Measurements from ENCODE around the gene ARL10.
A peak's percentile ranks its signal among the peaks of the same experiment; 100 is the strongest.
"Not testable (repeated sequence)": the region's sequence is repeated elsewhere in the genome, so short reads cannot be mapped to it uniquely, and the experiment has no call there.

Gene ARL10

DNA sequence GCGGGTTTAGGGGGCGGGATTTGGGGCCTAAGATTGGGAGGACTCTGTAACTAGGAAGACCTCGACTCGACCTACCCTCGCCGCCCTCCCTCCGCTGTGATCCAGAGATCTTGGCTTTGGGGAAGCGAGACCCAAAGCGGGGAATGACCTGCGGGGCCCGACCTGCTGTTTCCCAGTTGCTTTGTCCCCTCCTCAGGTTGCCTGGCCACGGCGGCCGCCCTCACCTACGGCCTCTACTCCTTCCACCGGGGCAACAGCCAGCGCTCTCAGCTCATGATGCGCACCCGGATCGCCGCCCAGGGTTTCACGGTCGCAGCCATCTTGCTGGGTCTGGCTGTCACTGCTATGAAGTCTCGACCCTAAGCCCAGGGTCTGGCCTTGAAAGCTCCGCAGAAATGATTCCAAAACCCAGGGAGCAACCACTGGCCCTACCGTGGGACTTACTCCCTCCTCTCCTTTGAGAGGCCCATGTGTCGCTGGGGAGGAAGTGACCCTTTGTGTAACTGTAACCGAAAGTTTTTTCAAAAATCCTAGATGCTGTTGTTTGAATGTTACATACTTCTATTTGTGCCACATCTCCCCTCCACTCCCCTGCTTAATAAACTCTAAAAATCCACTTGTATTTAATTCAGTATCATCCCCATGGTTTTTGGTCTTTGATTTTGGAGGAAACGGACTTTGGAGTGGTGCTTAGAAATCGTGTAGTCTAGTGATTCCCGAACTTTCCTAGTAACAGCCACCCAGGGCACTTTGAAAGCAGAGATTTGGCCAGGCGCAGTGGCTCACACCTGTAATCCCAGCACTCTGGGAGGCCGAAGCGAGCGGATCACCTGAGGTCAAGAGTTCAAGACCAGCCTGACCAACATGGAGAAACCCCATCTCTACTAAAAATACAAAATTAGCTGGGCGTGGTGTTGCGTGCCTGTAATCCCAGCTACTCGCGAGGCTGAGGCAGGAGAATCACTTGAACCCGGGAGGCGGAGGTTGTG lies 24.1 kb downstream of the ARL10 start:
- no peak for DNase-seq

DNA sequence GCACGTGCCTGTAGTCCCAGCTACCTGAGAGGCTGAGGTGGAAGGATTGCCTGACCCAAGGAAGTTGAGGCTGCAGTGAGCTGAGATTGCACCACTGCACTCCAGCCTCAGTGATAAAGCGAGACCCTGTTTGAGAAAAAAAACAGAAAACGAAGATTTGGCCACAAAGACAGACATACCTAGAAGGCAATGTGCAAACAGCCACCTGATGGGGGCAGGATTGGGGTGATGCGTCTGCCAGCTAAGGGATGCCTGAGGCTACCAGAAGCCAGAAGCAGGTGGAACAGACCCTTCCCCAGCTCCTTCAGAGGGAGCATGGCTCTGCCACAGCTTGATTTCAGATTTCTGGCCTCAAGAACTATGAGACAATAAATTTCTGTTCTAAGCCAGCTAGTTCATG lies 26.2 kb downstream of the ARL10 start:
- DNase-seq, result no peak

DNA sequence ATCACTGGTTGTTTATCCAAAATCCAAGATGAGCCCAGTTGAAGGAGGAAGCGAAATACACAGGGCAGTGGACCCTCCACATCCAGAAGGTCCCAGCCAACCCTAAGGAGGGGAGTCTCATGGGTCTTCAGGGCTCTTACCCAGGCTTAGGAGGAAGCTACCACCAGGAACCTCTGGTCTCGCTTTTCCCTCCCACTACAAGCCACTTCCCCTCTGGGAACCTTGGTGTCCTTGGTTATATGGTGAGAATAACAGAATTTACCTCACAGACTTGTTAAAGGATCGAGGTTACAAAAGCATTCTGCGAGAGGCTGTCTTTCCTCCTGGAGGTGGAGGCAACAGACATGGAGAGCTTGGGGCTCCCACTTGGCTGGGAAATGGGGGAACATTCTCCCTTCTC lies 26.7 kb downstream of the ARL10 start:
- no peak for DNase-seq

DNA sequence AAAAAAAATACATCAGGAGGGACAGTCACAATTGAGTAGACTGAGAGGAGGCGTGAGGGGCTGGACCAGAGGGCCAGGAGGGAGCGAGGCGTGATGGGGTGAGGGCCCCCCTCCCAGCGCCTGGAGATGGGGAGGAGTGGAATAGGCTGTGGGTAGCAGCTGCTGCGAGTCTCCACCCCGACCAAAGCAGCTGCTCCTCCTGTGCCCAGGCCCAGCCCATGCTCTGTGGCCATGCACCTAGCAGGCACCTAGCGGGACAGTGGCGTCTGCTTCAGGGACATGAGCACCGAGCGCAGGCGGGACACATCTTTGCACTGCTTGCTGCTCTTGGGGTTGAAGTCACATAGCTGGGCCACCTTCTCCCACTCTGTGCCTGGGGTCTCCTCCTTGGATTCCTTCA lies 27.2 kb downstream of the ARL10 start:
- no peak for DNase-seq

DNA sequence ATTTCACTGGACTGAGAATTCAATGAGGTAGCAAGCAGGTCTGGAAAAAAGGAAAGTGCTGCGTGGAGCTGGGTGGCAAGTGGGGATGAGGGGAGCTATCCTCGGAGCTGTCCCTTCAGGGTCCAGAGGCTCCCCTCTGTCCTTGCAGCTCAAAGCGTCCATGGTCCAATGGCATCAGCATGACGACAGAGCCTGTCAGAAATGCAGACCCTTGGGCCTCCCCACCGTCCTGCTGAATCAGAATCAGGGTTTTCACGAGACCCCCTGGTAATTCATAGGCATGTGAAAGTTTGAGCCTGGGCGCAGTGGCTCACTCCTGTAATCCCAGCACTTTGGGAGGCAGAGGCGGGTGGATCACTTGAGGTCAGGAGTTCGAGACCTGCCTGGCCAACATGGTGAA lies 28.8 kb downstream of the ARL10 start:
- DNase-seq, result no peak

DNA sequence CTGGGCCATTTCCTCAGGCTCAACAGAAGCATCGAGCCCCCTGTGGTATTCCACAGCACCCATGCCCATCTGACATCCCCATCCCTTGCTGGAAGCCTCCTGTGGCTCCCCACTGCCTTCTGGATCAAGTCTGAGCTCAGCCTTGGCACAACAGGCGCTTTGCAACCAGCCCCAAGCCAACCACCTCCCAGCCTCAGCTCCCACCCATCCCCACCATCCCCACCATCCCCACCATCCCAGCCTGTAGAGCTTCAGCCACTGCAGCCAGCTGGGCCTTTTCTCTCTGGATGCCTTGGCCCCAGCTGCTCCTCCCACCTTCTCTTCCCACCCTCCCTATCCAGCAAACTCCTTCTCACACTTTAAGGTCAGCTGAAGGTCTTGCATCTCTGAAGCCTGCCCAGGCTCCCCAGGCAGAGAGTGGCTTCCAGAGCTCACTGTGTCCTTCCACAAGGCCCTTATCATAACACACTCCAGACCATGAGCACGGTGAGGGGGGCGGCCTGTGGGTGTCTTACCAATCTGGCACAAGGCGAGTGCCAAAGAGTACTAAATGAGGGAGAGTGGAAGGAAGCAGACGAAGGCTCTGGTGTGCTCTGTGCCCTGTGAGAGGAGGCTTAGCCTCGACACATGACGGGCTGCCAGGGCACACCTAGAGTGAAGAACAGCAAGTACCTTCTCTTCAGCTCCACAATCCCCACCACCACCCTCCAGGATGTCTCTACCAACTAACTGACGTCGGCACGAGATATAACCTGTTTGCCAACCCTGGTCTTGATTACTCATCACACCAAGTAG lies 29.8 kb downstream of the ARL10 start:
- DNase-seq, result no peak

DNA sequence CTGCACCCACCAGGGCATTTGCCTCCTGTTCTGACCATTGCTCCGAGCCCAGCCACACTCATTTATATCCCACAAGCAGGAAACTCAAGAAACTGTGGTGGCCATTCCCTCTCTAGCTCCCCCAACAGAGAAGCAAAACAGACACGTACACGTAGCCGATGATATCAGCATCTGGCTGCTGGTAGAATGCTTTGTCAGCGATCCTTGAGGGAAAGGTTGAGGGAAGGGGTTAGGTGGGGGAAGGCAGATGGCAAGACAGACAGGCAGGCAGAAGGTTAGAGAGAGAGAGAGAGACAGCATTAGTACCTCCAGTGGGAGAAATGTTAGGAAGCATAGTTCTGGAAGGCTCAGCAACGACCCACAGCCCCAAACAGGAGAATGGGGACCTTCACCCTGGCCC lies 31.0 kb downstream of the ARL10 start:
- peak; percentile 75 for DNase-seq

DNA sequence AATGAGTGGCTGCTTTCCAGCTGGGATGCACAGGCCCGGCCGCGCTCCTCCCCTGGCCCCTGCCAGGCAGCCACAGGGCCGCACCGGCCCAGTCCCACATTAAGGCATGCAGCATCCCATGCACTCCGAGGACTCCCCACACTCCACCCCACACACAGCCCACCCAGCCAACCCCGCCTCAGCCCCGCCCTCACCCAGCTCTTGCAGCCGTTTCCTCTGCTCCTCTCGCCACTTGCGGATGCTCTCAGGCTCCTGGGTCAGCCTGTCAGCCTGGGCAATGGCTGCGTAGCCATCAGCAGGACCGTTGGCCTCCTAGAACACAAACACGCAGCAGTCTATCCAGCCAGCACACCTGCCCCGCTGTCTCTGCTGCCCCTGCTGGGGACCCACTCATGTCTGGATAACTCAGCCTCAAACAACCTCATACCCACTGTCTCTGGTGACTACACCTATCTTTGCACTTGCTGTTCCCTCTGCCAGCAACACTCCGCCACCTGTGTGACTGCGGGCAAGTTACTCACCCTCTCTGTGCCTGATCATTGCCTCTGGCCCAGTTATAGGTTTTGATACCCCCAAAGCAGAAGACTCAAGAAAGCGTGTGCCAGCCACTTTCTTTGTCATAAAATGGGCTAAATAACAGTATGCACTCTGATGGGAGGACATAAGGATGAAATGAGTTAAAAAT lies 32.6 kb downstream of the ARL10 start:
- DNase-seq, result no peak

DNA sequence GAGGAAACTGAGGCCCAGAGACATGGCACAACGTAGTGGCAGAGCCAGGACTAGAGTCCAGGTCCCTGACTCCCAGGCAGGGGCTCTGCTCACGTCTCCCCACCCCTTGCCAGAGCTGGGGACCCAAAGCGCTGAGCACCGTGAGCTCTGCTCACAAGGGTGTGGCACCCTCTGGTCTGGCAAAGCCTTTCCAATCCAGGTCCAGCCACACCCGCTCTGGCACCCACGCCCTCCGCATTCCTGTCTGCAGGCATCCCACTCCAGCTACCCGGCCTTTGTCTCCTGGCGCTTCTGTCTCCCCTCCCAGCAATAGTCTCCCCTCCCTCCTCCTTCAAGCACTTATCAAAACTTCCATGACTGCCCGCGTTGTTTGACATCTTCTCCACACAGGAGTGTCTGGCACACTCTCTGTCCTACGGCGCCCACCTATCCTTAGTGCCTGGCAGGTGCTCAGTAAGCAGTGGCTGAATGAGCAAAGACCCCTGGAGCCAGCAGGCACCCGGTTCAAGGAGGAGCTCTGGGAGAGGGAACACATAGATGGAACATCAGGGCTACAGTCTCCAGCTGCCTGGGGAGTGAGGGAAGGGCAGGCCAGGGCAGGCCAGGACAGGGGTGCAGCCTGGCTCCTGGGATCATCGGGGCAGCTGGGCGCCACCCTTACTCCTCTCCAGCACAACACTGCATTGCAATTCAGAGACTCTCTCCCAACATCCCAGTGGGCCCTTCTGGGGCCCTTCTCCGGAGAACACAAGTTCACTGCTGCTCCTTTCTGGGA lies 35.3 kb downstream of the ARL10 start:
- no peak for DNase-seq

DNA sequence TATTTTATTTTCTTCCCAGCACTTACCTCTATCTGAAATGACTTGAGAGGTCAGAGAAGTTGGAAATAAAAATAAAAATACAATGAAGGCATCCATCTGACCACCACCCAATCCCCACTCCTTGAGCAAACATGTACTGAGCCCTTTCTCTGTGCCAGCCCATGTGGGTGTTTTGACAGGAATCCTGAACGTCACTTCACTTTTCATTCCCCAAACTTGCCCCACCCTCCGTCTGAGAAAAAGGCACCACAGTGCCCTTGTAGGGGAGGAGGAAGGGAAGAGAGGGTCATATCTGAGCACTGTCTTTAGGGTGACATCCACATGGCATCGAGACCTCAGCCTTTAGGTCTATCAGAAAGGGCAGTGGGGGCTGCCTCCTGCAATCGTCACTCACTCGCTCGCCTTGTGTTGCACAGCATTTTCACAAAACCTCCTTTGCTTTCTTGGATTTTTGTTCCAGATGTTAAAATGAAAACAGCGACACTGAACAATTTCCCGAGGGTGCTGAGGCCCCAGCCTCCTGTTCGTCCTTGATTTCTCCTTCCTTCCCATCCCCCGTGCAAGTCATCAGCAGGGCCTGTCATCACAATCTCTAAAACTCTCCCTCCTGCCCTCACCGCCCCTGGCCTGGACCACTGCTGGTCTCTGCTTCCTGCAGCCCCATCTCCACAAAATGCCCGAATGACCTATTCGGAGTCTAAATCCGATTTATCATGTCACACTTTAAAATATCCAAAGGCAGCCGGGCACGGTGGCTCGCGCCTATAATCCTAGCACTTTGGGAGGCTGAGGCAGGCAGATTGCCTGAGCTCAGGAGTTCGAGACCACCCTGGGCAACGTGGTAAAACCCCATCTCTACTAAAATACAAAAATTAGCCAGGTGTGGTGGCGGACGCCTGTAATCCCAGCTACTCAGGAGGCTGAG lies 36.3 kb downstream of the ARL10 start:
- DNase-seq, result no peak

DNA sequence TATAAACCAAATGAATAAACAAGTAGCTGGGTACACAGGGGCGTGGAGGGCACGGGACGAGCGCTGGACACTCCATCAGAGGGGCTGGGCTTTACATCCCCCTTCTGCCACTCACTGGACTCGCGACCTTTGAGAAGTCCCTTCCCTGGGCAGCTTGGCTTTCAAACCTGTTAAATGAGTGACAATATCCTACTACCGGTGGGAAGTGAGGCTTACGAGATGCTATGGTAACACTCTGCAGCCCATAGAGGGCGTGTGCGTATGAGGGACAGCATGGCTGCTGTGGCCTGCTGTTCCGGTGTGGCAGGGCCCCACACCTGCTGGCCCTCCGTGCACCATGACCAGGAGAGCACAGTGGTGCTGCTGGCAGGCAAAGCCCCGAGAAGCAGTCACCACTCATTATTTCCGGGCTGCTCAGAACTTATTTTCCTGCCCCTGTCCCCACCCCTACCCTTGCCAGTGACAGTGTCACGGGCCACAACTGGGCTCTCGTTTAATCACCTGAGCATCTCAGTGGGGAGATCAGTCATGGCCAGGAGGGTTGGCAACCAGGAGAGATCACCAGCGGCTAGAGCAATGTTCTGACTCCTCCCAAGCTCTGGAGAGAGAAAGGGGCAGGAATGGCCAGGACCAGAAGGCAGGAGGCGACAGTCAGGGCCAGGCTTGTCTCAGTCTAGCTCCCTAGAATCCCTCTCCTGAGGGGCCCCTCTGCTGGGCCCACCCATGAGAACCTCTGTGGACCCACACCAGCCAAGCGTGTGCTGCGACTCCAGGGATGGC lies 40.6 kb downstream of the ARL10 start:
- DNase-seq, result peak; percentile 6

DNA sequence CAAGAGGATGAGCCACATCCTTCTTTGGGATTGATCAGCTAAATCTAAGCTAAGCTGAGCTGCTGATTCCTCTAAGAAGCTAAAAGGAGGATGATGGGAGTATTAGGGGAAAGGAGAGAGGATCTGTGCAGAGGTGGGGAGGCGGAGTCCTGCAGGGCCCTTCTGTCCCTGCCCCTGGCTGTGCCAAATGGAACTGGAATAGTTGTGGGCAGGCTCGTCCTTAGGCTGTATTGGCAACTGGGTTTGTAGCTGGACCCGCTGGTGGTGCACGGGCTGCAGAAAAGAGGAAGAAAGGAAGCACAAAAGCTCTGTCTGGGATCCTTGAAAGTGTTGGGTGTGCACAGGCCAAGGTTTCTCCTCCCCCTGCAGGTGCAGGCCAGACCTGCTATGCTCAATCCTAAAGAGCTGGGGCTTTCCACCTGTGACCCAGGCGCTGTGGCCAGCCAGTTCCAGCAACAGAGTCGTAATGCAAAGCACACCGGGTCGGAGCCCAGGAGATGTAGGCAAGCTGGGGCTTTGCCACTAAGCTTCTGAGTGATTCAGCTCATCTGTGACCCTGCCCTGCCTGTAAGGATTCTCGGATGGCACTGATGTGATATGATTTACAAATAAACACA lies 41.3 kb downstream of the ARL10 start:
- DNase-seq, result peak; percentile 82

DNA sequence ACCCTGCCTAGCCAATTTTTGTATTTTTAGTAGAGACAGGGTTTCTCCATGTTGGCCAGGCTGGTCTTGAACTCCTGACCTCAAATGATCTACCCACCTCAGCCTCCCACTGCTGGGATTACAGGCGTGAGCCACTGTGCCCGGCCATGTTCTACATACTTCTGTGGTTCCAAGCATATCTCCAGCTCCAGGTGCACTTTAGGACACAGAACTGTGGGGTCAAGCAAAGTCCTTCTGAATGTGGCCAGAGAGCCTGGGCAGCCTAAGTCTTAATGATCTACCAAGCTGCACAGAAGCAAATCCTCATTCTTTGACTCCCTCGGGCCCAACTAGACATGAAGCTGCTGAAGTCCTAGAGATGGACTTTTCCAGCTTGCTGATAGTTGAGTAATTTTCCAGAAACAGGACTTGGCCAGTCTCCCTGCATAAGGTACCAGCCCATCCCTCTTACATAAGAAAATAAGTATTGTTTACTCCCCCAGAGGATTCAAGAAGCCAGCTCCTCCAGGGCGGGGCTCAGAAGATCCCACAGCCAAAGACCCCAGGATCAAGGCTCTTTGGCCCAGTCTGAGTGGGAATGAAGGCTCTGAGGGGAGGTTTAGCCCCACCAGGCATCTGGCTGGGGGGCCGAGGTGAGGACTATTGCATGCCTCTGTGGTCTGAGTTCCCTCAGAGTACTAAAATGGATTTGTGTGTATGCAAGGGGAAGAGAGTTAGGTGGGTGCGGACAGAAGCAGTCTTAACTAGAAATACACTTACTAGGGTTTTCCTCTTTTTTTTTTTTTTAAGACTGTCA lies 42.4 kb downstream of the ARL10 start:
- no peak for DNase-seq

DNA sequence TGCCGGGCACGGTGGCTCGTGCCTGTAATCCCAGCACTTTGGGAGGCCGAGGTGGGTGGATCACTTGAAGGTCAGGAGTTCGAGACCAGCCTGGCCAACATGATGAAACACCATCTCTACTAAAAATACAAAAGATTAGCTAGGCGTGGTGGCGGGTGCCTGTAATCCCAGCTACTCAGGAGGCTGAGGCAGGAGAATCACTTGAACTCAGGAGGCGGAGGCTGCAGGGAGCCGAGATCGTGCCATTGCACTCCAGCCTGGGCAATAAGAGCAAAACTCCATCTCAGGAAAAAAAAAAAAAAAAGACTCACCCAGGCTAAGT lies 42.9 kb downstream of the ARL10 start:
- DNase-seq, result not testable (repeated sequence)

DNA sequence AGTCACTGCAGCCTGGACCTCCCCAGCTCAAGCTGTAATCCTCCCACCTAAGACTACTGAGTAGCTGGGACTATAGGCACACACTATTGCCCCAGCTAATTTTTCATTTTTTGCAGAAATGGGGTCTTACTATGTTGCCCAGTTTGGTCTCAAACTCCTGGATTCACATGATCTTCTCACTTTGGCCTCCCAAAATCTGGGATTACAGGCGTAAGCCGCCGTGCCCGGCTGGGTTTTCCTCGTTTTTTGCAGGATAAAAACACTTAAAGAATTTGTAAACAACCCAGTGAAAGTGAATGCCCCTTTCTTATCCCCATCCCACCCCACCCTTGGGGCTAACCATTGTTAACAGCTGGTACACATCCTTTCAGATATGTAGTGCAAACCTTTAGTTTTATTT lies 43.3 kb downstream of the ARL10 start:
- no peak for DNase-seq

DNA sequence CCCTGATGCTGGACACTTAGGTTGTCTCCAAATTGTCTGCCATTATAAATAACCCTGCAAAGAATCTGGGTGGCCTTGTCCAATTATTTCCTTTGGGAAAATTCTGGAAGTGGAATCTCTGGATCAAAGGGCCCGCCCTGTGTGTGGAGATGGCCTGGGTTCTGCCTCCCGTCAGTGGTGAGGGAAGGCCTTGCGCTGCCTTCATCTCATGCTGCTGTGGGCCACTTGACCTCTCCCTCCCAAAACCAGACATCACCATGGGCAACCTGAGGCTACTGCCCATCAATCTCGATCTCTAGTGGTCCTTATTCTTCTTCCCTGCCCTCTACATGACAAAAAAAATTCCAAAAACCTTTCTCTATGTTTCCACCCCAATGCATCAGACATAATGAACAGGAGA lies 44.5 kb downstream of the ARL10 start:
- DNase-seq, result no peak

DNA sequence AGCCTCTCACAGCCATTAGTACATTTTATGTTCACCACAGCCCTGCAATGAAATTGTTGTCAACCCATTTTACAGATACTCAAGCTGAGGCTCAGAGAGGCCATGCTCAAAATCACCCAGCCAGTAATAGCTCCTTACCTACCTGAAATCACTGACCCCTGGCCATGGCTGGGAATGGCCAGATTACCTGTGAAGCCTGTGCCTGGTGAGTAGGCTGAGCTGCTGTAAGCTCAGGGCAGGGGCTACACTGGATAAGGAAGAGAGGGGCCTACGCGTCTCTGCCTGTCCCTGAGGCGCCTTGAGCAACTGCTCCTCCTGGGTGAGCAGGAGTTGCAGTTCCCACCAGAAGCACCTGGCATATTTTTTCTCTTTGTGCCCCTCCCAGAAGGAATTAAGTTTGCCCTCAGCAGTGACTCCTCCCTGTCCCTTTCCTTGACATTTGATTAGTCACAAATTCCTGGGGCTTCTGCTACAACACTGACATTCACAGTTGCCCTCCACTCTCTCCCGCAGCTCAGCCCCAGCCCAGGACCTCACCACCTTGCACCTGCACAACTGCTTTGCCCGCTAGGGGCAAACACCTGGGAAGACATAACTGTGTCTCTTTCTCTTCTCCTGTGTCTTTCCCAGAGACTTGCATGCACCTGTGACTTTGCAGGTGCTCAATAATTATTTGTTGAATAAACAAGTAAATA lies 45.3 kb downstream of the ARL10 start:
- no peak for DNase-seq

DNA sequence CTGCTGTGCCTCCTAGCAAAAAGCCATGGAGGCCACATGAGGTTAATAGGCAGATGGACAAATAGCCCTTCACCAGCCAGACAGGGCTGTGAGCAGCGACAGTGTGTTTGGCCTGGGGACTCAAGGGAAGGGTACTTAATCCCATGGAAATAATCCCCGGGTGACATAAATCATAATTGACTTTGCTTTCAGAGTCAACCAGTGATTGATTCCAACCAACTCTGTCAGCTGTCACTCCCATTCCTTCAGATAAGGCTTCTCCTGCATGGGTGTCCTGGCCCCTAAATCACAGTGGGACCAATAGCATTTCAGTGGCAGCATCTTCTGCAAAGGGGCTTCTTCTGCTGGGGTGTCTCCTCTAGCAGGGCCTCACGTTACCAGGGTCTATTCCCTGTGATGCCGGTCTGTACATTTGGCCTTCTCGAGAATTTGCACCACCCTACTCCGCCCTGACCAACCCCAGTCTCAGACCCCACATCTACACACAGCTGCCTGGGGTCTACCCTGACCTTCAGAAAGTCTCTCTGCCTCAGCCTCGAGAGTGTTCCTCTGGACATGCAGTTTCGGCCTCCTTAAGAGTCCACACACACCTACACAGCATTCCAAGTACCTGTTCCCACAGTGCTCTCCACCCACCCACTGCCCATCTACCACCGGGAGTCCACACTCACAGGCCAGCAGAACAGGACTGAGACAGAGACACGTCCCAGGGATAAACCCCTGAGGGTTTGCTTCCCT lies 47.4 kb downstream of the ARL10 start:
- DNase-seq, result peak; percentile 78
